HG03103 (cell line): ENCODE data around the gene EFCAB12.
"Not testable (repeated sequence)": the region's sequence is repeated elsewhere in the genome, so short reads cannot be mapped to it uniquely, and the experiment has no call there.

Experiments used
- ATAC-seq: cut with Tn5 transposase; IDR thresholded peaks from one replicate; pipeline ENCODE4 v1.9.1; 2021; ENCODE audit warnings: low read depth; ENCODE audit not compliant: unreplicated experiment

The EFCAB12 gene

GRCh38 chr3:129371041-129371826, 57.2 kb downstream of the EFCAB12 start:
- ATAC-seq: no peak

DNA sequence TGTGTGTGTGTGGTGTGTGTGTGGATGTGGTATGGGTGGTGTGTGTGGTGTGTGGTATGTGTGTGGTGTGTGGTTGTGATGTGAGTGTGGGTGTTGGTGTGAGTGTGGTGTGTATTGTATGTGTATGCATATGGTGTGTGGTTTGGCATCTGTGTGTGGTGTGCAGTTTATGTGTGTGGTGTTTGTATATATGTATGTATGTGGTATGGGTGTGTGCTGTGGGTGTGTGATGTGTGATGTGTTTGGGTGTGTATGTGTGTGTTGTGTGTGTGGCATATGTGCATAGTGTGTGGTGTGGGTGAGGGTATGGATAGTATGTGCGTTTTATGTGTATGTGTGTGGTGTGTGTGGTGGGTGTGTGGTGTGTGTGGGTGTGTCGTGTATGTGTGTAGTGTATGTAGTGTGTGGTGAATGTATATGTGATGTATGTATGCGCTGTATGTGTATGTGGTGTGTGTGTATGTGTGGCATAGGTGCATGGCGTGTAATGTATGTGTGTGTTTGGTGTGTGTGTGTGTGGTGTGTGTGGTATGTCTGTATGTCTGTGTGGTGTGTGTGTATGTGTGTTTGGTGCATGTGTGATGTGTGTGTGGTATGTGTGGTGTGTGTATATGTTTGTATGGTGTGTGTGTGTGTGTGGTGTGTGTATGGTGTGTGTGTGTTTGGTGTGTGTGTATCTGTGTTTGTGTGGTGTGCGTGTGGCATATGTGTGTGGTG, 58.0 kb downstream of the EFCAB12 start:
- ATAC-seq: no peak

GRCh38 chr3:129369711-129370110, 58.7 kb downstream of the EFCAB12 start:
- no peak for ATAC-seq

- ATAC-seq: no peak
Measured at GRCh38 chr3:129367821-129368220, 60.6 kb downstream of the EFCAB12 start.

- no peak for ATAC-seq
Measured at GRCh38 chr3:129366312-129366831, 62.1 kb downstream of the EFCAB12 start.

GRCh38 chr3:129365296-129366136, 62.9 kb downstream of the EFCAB12 start:
- ATAC-seq: no peak

DNA sequence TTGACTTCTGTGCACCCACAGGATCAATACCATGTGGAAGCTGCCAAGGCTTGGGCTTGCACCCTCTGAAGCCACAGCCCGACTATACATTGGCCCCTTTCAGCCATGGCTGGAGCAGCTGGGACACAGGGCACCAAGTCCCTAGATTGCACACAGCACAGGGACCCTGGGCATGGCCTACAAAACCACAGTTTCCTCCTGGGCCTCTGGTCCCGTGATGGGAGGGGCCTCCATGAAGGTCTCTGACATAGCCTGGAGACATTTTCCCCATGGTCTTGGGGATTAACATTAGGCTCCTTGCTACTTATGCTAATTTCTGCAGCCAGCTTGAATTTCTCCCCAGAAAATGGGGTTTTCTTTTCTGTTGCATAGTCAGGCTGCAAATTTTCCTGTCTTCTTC, 63.6 kb downstream of the EFCAB12 start:
- ATAC-seq: not testable (repeated sequence)

DNA sequence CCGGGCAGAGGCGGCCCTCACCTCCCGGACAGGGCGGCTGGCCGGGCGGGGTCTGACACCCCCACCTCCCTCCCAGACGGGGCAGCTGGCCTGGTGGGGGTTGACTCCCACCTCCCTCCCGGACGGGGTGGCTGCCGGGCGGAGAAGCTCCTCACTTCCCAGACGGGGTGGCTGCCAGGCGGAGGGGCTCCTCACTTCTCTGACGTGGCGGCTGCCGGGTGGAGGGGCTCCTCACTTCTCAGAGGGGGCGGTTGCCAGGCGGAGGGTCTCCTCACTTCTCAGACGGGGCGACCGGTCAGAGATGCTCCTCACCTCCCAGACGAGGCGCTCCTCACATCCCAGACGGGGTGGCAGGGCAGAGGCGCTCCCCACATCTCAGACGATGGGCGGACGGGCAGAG, 65.1 kb downstream of the EFCAB12 start:
- not testable (repeated sequence) for ATAC-seq

- ATAC-seq: no peak
Measured at GRCh38 chr3:129360705-129361460, 67.6 kb downstream of the EFCAB12 start.

DNA sequence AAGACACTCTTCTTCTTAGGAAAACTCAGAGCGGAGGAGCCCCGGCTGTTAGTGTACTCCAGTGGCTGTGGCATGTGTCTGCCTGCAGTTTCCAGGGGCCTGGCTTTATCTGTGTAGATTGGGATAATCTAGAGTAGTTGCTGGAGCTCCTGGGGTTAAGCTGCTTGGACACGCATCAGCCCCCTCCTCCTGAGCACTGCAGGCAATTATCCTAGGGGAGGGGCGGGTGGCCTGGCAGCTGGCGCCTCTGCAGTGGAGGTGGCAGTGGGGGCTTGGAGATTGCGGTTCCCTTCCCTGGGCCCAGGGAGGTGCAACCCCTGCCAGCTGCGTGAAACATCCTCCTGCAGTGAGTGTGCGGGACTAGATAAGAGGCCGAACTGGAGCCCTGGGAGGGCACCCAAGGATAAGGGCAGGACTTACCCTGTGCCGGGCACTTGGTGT, 68.2 kb downstream of the EFCAB12 start:
- no peak for ATAC-seq

DNA sequence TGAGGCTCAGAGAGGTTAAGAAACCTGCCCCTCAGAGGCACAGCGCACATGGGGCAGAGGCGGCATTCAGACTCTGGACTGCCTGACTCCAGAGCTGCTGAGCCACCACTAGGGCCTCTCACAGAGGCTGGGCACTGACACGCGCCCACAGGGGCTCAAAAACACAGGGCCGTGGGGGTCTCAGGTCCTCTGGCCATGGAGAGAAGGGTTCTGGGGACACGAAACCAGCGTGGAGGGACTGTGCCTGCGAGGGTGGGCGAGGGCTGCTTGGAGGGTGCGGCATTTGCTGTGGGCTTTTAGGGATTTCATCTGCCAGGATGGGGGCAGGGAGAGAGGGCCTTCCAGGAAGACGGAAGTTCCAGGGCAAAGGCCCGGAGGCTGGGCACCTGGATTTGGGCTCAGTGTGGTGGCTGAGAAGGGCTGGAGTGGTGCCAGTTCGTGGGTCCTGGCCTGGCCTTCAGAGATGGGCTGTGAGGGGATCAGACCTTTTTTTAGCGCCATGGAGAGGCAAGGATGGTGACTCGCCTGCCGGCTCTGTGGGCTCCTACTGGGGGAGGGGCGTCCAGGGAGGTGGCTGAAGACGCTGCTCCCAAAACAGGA, 69.6 kb downstream of the EFCAB12 start:
- ATAC-seq: no peak

DNA sequence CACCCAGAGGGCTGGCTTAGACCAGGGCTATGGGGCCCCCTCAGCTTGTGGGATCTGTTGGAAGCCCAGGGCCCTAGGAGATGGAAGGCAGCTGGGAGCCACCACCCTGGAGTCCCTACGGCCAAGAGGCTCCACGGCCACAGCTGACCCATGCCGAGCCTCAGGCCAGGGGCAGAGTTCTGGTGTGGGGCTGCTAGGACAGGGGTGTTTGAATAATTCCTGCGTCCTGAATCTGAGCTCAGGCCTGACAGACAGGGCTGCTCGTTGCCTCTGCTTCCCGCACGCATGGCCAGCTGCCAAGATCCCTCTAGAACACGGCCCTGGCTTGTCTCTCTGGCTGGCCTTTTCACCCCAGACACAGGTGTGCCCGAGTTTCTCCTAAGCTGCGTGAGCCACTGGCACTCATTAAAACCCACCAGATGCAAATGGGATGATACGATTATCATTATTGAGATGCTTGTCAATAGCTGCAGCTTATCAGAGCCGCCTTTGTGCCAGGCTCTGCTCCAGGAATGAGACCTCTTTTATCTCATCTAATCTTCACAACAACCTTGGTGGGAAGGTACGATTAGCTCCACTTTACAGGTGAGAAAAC, 70.2 kb downstream of the EFCAB12 start:
- no peak for ATAC-seq

DNA sequence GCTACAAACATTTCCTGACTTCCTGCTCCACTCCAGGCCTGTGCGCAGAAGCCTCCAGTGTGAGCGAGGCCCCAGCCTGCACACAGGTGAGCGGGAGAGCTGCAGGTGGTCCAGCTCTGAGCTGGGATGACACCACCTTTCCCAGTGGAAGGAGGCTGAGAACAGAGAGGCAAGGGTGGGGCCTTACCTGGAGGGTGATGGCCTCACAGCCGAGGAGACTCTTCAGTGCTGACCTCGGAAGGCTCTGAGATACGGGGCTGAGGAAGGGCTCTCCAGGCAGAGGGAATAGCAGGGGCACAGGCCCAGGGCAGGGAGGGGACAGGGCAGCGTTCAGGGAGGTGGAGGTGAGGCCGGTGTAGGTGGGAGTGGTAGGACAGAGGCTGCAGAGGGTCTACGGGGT, 70.8 kb downstream of the EFCAB12 start:
- no peak for ATAC-seq

DNA sequence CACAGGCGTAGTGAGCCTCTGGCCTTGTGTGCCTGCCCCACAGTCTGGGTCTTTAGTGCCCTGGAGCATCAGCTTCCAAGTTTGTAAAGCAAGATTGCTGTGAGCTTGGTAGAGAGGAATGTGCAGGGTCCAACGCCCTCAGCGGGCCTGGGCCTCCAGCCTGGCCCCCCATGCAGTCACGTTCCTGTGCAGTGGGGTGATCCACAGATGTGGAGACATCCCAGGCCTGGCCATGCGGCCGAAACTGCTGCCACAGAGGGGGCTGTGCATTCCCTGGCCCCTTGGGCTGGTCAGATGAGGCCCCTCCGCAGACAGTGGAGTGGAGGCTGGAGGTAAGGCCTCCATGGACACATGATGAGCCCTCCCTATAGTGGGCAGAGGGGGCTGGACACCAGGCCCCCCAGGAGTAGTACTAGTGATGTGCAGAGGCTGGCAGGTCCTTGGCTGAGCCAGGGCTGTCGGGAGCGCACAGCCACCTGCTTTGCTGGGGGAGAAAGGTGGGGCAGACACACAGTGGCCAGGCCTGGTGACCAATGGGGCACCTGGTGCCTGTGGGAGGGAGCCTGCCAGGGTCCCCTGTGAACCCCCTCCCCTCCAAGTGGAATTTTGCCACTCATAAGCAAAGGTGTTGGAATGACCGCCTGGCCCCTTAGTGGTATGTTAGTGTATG, 71.5 kb downstream of the EFCAB12 start:
- ATAC-seq: no peak

- ATAC-seq: no peak
Measured at GRCh38 chr3:129353589-129353941, 74.9 kb downstream of the EFCAB12 start.

DNA sequence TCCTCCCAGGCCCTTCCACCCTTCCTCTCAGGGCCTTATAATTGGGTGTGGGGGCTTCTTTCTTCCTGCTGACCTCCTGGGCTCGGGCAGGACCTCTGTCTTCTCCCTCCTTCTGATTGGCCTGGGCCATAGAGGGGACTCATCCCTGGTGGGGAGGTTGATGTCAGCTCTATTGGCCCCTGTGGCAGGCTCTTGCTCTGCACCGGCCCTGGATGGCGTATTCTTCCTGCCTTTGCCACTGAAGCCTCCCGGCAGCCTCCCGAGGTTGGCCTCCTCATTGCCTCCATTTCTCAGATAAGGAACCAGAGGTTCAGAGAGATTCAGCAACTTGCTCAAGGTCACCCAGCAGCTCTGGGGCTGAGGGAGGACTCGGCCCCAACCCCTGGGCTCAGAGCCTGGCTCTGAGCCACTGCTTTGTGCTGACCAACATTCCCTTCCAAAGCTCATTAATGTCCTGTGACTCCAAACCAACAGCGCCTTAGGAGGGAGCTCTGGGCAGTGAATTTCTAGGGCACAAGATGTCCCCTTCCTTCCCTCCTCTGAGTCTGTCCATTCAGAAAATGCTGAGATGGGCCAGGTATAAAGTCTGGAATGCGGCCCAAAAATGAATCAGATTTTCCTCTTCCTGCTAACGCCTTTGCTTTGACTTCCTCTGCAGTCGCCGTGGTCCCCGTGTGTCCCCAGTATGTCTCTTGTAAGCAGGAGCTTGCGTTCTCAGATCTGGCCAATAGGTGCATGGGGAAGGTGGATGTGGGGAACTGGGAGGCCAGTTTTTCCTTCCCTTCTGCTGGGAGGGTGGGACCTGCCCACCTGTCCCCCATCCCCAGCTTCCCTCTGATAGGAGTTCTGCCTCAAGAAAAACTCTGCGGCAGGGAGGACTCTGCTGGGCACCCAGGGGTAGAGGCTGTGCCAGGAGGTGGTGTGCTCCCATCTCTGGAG, 75.5 kb downstream of the EFCAB12 start:
- no peak for ATAC-seq

DNA sequence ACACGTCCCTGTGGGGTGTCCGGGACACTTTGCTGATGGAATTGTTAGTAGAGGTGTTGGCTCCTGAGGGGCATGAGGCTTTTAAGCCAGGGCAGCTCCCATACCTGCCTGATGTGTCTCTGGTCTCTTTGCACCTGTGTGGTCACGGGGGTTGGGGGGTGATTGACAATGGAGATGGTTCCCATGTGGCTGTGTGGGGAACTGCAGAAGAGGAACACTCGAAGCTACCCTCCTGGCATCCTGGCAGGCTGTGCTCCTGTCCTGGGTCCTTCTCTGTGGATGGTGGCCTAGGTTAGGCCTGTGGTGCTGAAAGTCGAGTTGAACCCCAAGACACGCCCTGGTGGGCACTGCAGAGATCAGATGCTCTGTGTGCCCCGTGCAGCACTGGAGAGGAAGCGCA, 76.4 kb downstream of the EFCAB12 start:
- ATAC-seq: no peak
